Endodermal cell (in vitro differentiated cells): Measurements from ENCODE around the gene TRIO. TPM values are rescaled to one million over a fixed set of nuclear protein-coding genes. Genes with fewer than 3 reads are reported as not detected.

ENCODE experiments used
- DNase-seq: peaks from one replicate; pipeline ENCODE4 v3.0.0-alpha.2; 2017
- H3K27ac ChIP-seq: 2 replicates; pipeline ENCODE4 v1.5.1; 2013; ENCODE audit warnings: mild to moderate bottlenecking, low read depth, low read length, moderate library complexity
- H3K27me3 ChIP-seq: 2 replicates; pipeline ENCODE4 v1.6.1; 2013; ENCODE audit warnings: mild to moderate bottlenecking, low read length, moderate library complexity; ENCODE audit not compliant: insufficient read depth, control insufficient read depth, poor library complexity, severe bottlenecking
- H3K36me3 ChIP-seq: 2 replicates; pipeline ENCODE4 v1.7.0; 2013; ENCODE audit warnings: mild to moderate bottlenecking, low read length, moderate library complexity; ENCODE audit not compliant: control insufficient read depth, insufficient read depth
- H3K4me1 ChIP-seq: one replicate; pipeline ENCODE4 v1.7.0; 2013; ENCODE audit warnings: low read length; ENCODE audit not compliant: control insufficient read depth, insufficient read depth
- H3K4me3 ChIP-seq: 2 replicates; pipeline ENCODE4 v1.5.1; 2013; ENCODE audit warnings: mild to moderate bottlenecking, low read length, moderate library complexity
- H3K9ac ChIP-seq: 2 replicates; pipeline ENCODE4 v1.6.1; 2013; ENCODE audit warnings: mild to moderate bottlenecking, low read length, moderate library complexity; ENCODE audit not compliant: poor library complexity, severe bottlenecking; ENCODE audit errors: extremely low read depth
- H3K9me3 ChIP-seq: 2 replicates; pipeline ENCODE4 v1.6.1; 2013; ENCODE audit warnings: mild to moderate bottlenecking, low read length, moderate library complexity; ENCODE audit not compliant: control insufficient read depth
- H3K27ac Mint-ChIP-seq: 2 replicates; pipeline ENCODE4 v1.8.0; 2020; ENCODE audit warnings: mixed read lengths
- H3K27me3 Mint-ChIP-seq: 2 replicates; pipeline ENCODE4 v1.8.0; 2021; ENCODE audit warnings: mild to moderate bottlenecking, mixed read lengths; ENCODE audit not compliant: insufficient read depth
- H3K36me3 Mint-ChIP-seq: 2 replicates; pipeline ENCODE4 v1.8.0; 2020; ENCODE audit warnings: low read depth, mixed read lengths
- H3K4me1 Mint-ChIP-seq: 2 replicates; pipeline ENCODE4 v1.8.0; 2020; ENCODE audit warnings: mixed read lengths
- H3K4me3 Mint-ChIP-seq: 2 replicates; pipeline ENCODE4 v1.8.0; 2020; ENCODE audit warnings: mild to moderate bottlenecking, moderate library complexity, mixed read lengths
- H3K9me3 Mint-ChIP-seq: 2 replicates; pipeline ENCODE4 v1.8.0; 2020; ENCODE audit warnings: mild to moderate bottlenecking, mixed read lengths
- WGBS, 2 experiments: methylation state at CpG; one replicate each; pipeline versions ENCODE4 v1.1.5 to v1.1.7; 2013; ENCODE audit warnings: missing lambda C conversion rate in 2 of 2, mixed read lengths in 1 of 2; ENCODE audit not compliant: insufficient coverage in 1 of 2, insufficient read length in 1 of 2; 5-methylcytosine and 5-hydroxymethylcytosine counted together
- total RNA-seq, 2 donors: library from RNA; stranded (reverse); fragmentation: NEBNext Ultra II Directional in 1 of 2; extraction: Animal tissue kit (Norgen Biotek cat#: 25700) in 1 of 2; gene quantifications; 2 replicates in 1 of 2; 3 replicates in 1 of 2; pipeline ENCODE4 v1.2.1, GENCODE V29; 2021
- TF ChIP-seq, protein P1 (sequence below): fragments of 200-600 bp; sonication (generic); conservative IDR thresholded peaks from 2 replicates; pipeline ENCODE4 v1.5.0; 2021; ENCODE audit warnings: antibody characterized with exemption, mild to moderate bottlenecking

The TRIO gene
- total RNA-seq, 2 donors from 2014 or later = 88.3 to 109 TPM

DNA sequence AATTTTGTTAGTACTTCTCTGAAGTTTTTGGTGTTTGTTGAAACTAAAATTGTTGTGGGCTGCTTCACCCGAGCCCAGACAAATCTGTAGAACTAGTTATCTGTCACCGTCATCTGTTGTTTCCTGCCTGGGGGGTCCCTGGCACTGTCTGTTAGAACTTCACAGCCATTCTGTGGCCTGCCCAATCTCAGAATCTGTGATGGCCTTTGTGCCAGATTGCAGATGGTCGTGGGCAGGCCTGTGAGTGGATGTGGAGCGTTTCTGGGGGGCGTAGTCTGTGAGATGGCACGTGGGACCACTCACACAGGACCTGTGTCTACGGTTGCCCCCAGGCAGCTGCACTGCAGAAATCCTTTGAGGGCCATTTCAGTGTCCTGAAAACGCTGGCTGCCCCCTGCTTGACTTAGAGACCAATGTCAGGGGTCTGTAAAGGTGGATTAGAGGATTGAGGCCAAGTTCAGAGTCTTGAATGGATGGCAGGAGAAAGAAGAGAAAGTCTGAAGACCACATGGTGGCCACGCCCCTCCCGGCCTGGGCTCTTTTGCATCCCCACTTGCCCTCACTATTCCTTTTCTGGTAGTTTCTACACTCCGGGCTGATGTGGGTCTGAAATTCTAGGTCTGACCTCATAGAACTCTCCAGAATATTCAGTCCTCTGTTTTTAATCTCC lies 38.3 kb downstream of the TRIO start:
- no peak overlapping the region for H3K27ac ChIP-seq
- no peaks in the 10 kb centered on the region for H3K27me3 ChIP-seq
- DNase-seq = no peak
- Mint-ChIP-seq H3K4me1 (peaks cover 57% of the 10 kb centered on the region), H3K27ac (no peak overlapping the region), H3K4me3 (no peak overlapping the region), H3K27me3 (no peaks in the 10 kb centered on the region), H3K9me3 (no peaks in the 10 kb centered on the region), H3K36me3 (no peaks in the 10 kb centered on the region)
- H3K36me3 ChIP-seq = no peaks in the 10 kb centered on the region
- no peak overlapping the region for H3K4me3 ChIP-seq
- no peaks in the 10 kb centered on the region for H3K9me3 ChIP-seq
- 87% methylated on average over 7 to 11 of the region's 11 CpGs for WGBS, 2 experiments
- H3K9ac ChIP-seq = no peak overlapping the region
- TF ChIP-seq, protein P1, sequence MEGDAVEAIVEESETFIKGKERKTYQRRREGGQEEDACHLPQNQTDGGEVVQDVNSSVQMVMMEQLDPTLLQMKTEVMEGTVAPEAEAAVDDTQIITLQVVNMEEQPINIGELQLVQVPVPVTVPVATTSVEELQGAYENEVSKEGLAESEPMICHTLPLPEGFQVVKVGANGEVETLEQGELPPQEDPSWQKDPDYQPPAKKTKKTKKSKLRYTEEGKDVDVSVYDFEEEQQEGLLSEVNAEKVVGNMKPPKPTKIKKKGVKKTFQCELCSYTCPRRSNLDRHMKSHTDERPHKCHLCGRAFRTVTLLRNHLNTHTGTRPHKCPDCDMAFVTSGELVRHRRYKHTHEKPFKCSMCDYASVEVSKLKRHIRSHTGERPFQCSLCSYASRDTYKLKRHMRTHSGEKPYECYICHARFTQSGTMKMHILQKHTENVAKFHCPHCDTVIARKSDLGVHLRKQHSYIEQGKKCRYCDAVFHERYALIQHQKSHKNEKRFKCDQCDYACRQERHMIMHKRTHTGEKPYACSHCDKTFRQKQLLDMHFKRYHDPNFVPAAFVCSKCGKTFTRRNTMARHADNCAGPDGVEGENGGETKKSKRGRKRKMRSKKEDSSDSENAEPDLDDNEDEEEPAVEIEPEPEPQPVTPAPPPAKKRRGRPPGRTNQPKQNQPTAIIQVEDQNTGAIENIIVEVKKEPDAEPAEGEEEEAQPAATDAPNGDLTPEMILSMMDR = no peak
- peaks cover 7% of the 10 kb centered on the region for H3K4me1 ChIP-seq

DNA sequence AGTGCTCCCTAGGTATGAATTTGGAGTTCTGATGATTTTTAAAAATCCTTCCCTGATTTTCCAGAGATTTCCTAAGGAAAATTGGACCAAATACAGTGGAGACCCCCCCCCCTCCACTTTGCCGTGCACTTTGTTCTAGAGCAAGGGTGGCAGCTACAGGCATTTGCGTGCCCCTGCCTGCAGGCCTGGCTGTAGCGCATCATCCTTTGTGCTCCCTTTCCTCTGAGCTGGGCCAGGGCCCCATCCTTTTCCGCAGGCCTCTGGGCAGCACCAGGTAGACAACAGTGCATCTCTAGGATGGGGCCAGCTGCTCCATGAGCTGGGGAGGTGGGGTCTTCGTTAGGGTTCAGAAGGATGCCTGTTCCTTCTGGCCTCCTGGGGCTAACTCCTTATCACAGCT lies 39.6 kb downstream of the TRIO start:
- no peaks in the 10 kb centered on the region for H3K9me3 ChIP-seq
- H3K36me3 ChIP-seq = no peaks in the 10 kb centered on the region
- Mint-ChIP-seq H3K27ac (no peak overlapping the region), H3K4me1 (peaks cover 60% of the 10 kb centered on the region), H3K27me3 (no peaks in the 10 kb centered on the region), H3K4me3 (no peak overlapping the region), H3K36me3 (no peaks in the 10 kb centered on the region), H3K9me3 (no peaks in the 10 kb centered on the region)
- no peak overlapping the region for H3K27ac ChIP-seq
- no peak overlapping the region for H3K4me3 ChIP-seq
- TF ChIP-seq, protein P1 = no peak
- no peak overlapping the region for H3K9ac ChIP-seq
- WGBS, 2 experiments = 62 to 90% methylated on average over 3 to 5 of the region's 5 CpGs
- no peak for DNase-seq
- peaks cover 7% of the 10 kb centered on the region for H3K4me1 ChIP-seq
- H3K27me3 ChIP-seq = no peaks in the 10 kb centered on the region

DNA sequence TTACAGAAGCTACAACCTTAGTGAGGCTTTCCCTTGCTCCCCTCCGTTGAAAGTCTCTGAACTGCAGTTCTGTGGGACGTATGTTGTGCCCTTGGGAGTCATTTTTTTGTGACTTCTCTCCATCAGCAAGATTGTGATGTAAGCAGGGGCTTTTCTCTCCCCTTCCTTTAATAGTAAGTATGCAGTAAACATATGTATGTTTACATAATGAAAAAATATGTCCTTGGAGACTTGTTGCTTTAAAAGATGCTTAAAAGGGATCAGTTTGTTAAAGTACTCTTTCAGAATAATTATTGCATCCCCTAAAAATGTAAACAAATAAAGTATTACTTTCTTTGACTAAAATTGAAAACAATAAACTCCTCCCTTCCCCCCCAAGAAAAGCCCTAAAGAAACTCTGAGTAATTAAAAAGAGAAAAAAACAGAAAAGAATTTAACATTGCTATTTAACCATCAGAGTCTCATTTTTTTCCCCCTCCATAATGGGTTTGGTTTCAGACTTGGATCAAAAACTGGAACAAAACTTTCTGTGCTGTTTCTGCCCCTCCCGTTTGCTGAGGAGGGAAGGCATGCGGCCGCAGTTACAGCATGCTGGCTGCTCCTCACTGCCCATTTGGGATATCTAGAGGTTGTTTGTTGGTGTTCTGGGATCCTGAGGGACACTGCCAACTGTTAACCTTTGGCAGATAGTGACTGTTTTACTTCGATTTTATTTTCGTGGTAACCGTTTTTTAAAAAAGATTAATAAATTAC lies 40.2 kb downstream of the TRIO start:
- H3K4me3 ChIP-seq = no peak overlapping the region
- H3K36me3 Mint-ChIP-seq = no peaks in the 10 kb centered on the region
- no peaks in the 10 kb centered on the region for H3K36me3 ChIP-seq
- peaks cover 56% of the 10 kb centered on the region for H3K4me1 Mint-ChIP-seq
- DNase-seq = no peak
- TF ChIP-seq, protein P1 = no peak
- H3K27ac ChIP-seq = no peak overlapping the region
- no peaks in the 10 kb centered on the region for H3K9me3 ChIP-seq
- WGBS, 2 experiments = 78 to 88% methylated on average over 3 to 8 of the region's 8 CpGs
- no peak overlapping the region for H3K27ac Mint-ChIP-seq
- peaks cover 7% of the 10 kb centered on the region for H3K4me1 ChIP-seq
- no peaks in the 10 kb centered on the region for H3K9me3 Mint-ChIP-seq
- no peak overlapping the region for H3K4me3 Mint-ChIP-seq
- H3K27me3 ChIP-seq = no peaks in the 10 kb centered on the region
- no peaks in the 10 kb centered on the region for H3K27me3 Mint-ChIP-seq
- H3K9ac ChIP-seq = no peak overlapping the region
